A673 (cell line): ENCODE measurements around the gene B3GALT6. TPM values are rescaled to one million over a fixed set of nuclear protein-coding genes. Genes with fewer than 3 reads are reported as not detected.

Experiments
- BruUV-seq: library from RNA; stranded (reverse); fragments of 400-500 nt; replicated peaks from 2 replicates; lab custom pipeline; 2021; lab: Mats Ljungman, UMichigan
- CTCF ChIA-PET: fragments of 300-600 bp; sonication (Branson Sonifier 250); formaldehyde crosslinking; loops from one replicate; lab custom pipeline; 2022; ENCODE audit warnings: antibody characterized with exemption; lab: Charles Lee
- POLR2A ChIA-PET: fragments of 300-600 bp; sonication (Branson Sonifier 250); formaldehyde crosslinking; loops from one replicate; lab custom pipeline; 2022; ENCODE audit warnings: antibody characterized with exemption; ENCODE audit not compliant: low non-redundant PET; lab: Charles Lee
- DNase-seq: peaks from one replicate; pipeline ENCODE4 v3.0.0-alpha.2; 2015; ENCODE audit warnings: low spot score
- H3K27ac ChIP-seq: fragments of 200-600 bp; sonication (generic); 2 replicates; pipeline ENCODE4 v1.5.1; 2016; ENCODE audit warnings: mixed run types, low read depth, mild to moderate bottlenecking, mixed read lengths, antibody characterized with exemption, low read length; ENCODE audit not compliant: poor library complexity, severe bottlenecking
- H3K27me3 ChIP-seq: fragments of 200-600 bp; sonication (generic); replicated peaks from 2 replicates; pipeline ENCODE4 v1.6.1; 2017; ENCODE audit warnings: mixed run types, low read depth, mild to moderate bottlenecking, mixed read lengths, antibody characterized with exemption, low read length; ENCODE audit not compliant: insufficient read depth, poor library complexity
- H3K36me3 ChIP-seq: fragments of 200-600 bp; sonication (generic); 2 replicates; pipeline ENCODE4 v1.6.1; 2016; ENCODE audit warnings: mixed run types, mild to moderate bottlenecking, mixed read lengths, antibody characterized with exemption, low read length; ENCODE audit not compliant: insufficient read depth, poor library complexity, severe bottlenecking
- H3K4me1 ChIP-seq: fragments of 200-600 bp; sonication (generic); 2 replicates; pipeline ENCODE4 v1.6.1; 2017; ENCODE audit warnings: mixed run types, mild to moderate bottlenecking, mixed read lengths, antibody characterized with exemption, low read length; ENCODE audit not compliant: insufficient read depth, poor library complexity, severe bottlenecking
- H3K4me3 ChIP-seq: fragments of 200-600 bp; sonication (generic); 2 replicates; pipeline ENCODE4 v1.5.1; 2016; ENCODE audit warnings: low read depth, mixed run types, mild to moderate bottlenecking, mixed read lengths, low read length; ENCODE audit not compliant: poor library complexity, severe bottlenecking
- H3K9me3 ChIP-seq: fragments of 200-600 bp; sonication (generic); 2 replicates; pipeline ENCODE4 v1.6.1; 2016; ENCODE audit warnings: mixed run types, low read depth, mild to moderate bottlenecking, mixed read lengths, antibody characterized with exemption, low read length; ENCODE audit not compliant: poor library complexity, severe bottlenecking
- EZH2 ChIP-seq: fragments of 200-600 bp; sonication (generic); IDR thresholded peaks from 2 replicates; pipeline ENCODE4 v1.6.1; 2017; ENCODE audit warnings: borderline replicate concordance, low read depth, mild to moderate bottlenecking, mixed read lengths, antibody characterized with exemption, low read length; ENCODE audit not compliant: poor library complexity, severe bottlenecking
- intact Hi-C: fragments of 100-400 bp; cut with micrococcal nuclease; formaldehyde crosslinking; loops from one replicate; pipeline ENCODE4 v1.10.0; 2022; ENCODE audit not compliant: unreplicated experiment
- total RNA-seq: library from RNA; stranded (reverse); gene quantifications from 2 replicates; pipeline ENCODE4 v1.2.3, GENCODE V29; 2021
- TF ChIP-seq, protein P1 (sequence below): fragments of 300-800, 200-600 bp; sonication (generic); conservative IDR thresholded peaks from 2 replicates; pipeline ENCODE4 v1.5.1; 2017; ENCODE audit warnings: low read depth, mild to moderate bottlenecking, antibody characterized with exemption, low read length, moderate library complexity, mixed read lengths

B3GALT6 gene
- total RNA-seq, 1 experiment from 2014 or later = 41.8 TPM

DNA sequence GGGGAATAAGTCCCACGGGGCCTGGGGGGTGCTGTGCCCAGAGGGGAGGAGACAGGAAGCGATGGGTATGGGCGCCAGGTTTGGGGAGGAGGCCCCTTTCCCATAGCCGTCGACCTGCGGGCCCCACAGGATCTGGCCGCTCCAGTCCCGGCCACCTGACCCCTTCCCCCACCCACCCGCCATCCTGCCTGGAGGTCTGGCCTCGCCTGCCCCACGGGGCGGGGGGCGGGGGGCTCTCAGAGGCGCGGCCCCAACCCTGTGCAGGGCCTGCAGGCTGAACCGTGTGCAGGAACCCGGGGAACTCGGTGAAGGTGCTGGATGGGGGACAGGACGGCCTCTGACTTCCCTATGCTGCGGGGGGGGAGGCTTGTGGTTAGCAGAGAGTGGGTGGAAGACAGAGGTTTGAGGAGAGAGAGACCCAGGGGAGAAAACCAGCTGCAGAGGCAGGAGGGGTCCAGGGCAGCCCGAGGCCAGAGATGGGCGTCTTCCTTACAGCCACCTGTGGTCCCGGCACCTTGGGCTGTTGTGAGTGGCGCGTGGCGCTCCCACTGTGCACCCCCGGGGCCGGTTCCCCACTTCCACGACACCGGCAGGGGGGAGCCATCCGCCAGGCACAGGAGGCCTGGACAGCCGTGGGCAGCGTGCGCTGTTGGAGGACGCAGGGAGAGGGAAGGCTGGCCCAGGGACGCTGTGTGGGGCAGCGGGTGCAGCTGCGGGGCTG lies 23.2 kb upstream of the B3GALT6 start:
- H3K36me3 ChIP-seq = no peaks in the 10 kb centered on the region
- ChIA-PET POLR2A (interaction anchor here (1.0 kb wide), 1 partner anchor 22 kb away, joined by 4 read pairs; no protein-coding TSS in a partner anchor), CTCF (no interaction called here)
- no peak overlapping the region for H3K27ac ChIP-seq
- no peaks in the 10 kb centered on the region for H3K27me3 ChIP-seq
- no peak for DNase-seq
- intact Hi-C loops = no loop called here
- BruUV-seq = no TSS peak
- no peaks in the 10 kb centered on the region for H3K9me3 ChIP-seq
- H3K4me3 ChIP-seq = no peak overlapping the region
- H3K4me1 ChIP-seq = peaks cover 6% of the 10 kb centered on the region
- TF ChIP-seq, protein P1, sequence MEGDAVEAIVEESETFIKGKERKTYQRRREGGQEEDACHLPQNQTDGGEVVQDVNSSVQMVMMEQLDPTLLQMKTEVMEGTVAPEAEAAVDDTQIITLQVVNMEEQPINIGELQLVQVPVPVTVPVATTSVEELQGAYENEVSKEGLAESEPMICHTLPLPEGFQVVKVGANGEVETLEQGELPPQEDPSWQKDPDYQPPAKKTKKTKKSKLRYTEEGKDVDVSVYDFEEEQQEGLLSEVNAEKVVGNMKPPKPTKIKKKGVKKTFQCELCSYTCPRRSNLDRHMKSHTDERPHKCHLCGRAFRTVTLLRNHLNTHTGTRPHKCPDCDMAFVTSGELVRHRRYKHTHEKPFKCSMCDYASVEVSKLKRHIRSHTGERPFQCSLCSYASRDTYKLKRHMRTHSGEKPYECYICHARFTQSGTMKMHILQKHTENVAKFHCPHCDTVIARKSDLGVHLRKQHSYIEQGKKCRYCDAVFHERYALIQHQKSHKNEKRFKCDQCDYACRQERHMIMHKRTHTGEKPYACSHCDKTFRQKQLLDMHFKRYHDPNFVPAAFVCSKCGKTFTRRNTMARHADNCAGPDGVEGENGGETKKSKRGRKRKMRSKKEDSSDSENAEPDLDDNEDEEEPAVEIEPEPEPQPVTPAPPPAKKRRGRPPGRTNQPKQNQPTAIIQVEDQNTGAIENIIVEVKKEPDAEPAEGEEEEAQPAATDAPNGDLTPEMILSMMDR = no peak
- TF ChIP-seq EZH2 = no peak

DNA sequence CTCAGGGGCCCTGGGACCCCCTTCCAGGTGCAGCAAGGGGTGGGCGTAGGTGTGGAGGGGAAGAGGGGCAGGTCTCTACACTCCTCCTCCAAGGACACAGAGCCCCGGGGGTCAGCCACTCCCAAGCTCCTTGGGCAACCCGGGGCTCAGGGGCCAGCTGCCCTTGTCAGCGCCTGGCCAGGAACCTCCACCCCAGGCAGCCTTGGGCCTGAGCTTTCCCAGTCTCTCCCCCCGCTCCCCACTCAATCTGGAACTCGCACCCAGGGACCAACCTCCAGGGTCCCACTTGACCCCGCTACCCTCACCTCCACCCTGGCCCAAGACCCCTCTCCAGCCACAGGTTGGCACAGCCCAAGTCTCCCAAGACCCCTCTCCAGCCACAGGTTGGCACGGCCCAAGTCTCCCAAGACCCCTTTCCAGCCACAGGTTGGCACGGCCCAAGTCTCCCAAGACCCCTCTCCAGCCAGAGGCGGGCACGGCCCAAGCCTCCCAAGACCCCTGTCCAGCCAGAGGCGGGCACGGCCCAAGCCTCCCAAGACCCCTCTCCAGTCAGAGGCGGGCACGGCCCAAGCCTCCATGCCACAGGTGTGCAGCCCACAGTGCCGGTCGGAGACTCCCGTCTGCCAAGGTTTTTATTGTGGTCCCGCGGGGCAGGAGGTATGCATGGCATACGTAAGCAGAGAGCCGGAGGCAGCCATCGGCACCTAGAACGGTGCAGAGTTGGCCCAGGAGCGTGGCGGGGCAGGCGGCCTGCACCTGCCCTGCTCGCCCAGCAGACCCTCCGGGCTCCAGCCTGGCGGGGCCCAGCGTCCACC lies 21.1 kb upstream of the B3GALT6 start:
- POLR2A ChIA-PET = no interaction called here
- intact Hi-C loops = no loop called here
- no peaks in the 10 kb centered on the region for H3K27me3 ChIP-seq
- no TSS peak for BruUV-seq
- CTCF ChIA-PET = no interaction called here
- no peak overlapping the region for H3K4me3 ChIP-seq
- no peaks in the 10 kb centered on the region for H3K36me3 ChIP-seq
- no peak for DNase-seq
- no peaks in the 10 kb centered on the region for H3K9me3 ChIP-seq
- TF ChIP-seq, protein P1 = no peak
- no peak for TF ChIP-seq EZH2
- H3K27ac ChIP-seq = no peak overlapping the region
- H3K4me1 ChIP-seq = peaks cover 13% of the 10 kb centered on the region

DNA sequence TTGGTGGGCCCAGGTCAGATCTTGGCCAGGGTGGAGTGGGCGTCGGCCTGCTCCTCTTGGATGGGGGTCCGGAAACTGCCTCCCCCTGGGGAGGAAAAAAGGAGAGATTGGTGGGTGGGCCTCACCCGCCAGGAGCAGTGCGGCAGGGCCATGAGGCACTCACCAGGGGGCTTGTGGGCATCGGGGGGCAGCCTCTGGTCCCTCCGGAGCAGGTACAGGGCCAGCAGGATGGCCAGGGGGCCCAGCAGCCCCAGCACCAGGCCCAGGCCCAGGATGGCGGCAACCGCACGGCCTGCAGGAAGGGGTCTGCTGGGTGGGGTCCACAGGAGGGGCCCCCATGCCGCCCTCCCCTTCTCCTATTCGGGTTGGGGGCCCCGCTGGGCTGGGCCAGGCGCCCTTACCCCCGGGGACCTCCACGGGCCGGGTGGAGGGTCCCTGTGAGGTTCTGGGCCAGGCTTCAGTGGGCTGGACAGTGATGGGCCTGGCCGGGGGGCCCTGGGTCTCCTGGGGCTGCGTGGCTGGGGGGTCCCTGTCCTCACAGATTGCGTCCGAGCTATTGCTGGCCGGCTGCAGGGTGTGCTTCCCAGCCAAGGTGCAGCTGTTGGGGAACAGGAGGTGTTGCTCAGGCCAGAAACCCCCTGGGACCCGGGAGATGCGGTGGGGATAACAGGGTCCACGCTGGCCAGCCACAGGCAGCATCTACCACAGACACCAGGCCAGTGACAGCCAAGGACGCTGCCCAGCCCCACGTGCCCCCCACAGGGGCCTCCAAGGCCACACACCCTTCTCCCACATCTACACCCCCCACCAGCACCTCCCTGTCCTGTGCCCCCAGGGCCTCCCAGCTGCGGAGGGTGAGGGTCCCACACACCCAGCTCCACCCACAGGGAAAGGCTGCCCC lies 20.2 kb upstream of the B3GALT6 start:
- Histone ChIP-seq H3K9me3 (no peaks in the 10 kb centered on the region), H3K27me3 (no peaks in the 10 kb centered on the region), H3K27ac (no peak overlapping the region), H3K36me3 (peaks cover 5% of the 10 kb centered on the region), H3K4me3 (no peak overlapping the region), H3K4me1 (peaks cover 13% of the 10 kb centered on the region)
- no peak for TF ChIP-seq EZH2
- TF ChIP-seq, protein P1 = no peak
- DNase-seq = no peak
- intact Hi-C loops = no loop called here
- ChIA-PET POLR2A (no interaction called here), CTCF (no interaction called here)
- no TSS peak for BruUV-seq
